BE2C (cell line): ENCODE results near the gene IFT43.

Experiments used
- DNase-seq: peaks from one replicate; pipeline ENCODE4 v3.0.0-alpha.2; 2020
- H3K27me3 ChIP-seq: fragments of 250-450 bp; sonication (Bioruptor Pico); 2 replicates; pipeline ENCODE4 v1.5.1; 2020; ENCODE audit warnings: mild to moderate bottlenecking
- H3K36me3 ChIP-seq: fragments of 250-450 bp; sonication (Bioruptor Pico); 2 replicates; pipeline ENCODE4 v1.5.1; 2020; ENCODE audit warnings: mild to moderate bottlenecking
- H3K4me1 ChIP-seq: fragments of 250-450 bp; sonication (Bioruptor Pico); 2 replicates; pipeline ENCODE4 v1.5.1; 2020
- H3K4me3 ChIP-seq: 2 replicates; pipeline ENCODE4 v1.5.1; 2011; ENCODE audit warnings: low read depth, low read length
- H3K9me3 ChIP-seq: fragments of 250-450 bp; sonication (Bioruptor Pico); 2 replicates; pipeline ENCODE4 v1.5.1; 2020
- TF ChIP-seq, protein P1 (sequence below): IDR thresholded peaks from 2 replicates; pipeline ENCODE4 v1.5.1; 2012; ENCODE audit warnings: mild to moderate bottlenecking, low read depth, low read length

IFT43 gene

DNA sequence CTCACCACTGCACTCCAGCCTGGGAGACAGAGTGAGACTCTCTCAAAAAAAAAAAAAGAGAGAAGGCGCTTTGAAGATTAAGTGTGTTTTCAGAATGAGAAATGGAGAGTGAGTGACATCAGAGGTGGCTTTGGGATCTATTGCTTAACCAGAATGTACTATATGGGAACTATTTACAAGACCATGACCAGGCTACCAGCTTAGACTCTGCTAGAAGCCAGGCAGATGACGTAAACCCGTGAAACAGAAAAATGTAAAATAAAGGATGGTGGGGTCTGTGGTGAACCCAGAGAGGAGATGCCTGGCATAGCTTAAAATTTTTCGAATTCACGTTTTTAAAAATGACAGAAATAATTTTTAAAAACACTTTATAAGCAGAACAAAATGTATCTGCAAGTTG, 82.0 kb downstream of the IFT43 start:
- Histone ChIP-seq H3K36me3 (no peaks in the 10 kb centered on the region), H3K4me3 (no peak overlapping the region), H3K4me1 (no peaks in the 10 kb centered on the region), H3K9me3 (no peaks in the 10 kb centered on the region), H3K27me3 (no peaks in the 10 kb centered on the region)
- TF ChIP-seq, protein P1, sequence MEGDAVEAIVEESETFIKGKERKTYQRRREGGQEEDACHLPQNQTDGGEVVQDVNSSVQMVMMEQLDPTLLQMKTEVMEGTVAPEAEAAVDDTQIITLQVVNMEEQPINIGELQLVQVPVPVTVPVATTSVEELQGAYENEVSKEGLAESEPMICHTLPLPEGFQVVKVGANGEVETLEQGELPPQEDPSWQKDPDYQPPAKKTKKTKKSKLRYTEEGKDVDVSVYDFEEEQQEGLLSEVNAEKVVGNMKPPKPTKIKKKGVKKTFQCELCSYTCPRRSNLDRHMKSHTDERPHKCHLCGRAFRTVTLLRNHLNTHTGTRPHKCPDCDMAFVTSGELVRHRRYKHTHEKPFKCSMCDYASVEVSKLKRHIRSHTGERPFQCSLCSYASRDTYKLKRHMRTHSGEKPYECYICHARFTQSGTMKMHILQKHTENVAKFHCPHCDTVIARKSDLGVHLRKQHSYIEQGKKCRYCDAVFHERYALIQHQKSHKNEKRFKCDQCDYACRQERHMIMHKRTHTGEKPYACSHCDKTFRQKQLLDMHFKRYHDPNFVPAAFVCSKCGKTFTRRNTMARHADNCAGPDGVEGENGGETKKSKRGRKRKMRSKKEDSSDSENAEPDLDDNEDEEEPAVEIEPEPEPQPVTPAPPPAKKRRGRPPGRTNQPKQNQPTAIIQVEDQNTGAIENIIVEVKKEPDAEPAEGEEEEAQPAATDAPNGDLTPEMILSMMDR: no peak
- DNase-seq: no peak

DNA sequence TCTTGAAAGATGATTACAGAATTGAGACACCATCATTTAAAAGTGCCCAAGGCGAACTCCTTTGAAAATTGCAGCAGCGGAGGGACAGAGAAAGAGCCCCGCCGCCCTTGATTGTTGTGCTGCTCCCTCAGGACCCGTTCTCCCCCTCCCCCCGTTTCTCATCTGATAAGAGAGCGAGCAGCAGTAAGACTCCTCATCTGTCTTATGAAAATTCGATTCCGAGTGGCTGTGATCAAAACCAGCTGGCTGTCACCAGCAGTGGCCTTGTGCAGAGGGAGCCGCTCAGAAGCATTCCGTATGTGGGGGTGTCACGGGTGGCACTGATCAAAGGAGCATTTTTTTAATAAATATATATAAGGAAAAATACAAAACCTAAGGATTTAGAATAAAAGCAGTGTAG, 88.2 kb downstream of the IFT43 start:
- DNase-seq: peak; percentile 72
- H3K4me1 ChIP-seq: peaks cover 11% of the 10 kb centered on the region
- TF ChIP-seq, protein P1: no peak
- no peaks in the 10 kb centered on the region for H3K27me3 ChIP-seq
- no peaks in the 10 kb centered on the region for H3K36me3 ChIP-seq
- no peaks in the 10 kb centered on the region for H3K9me3 ChIP-seq
- 0 out of 2 replicates have a peak overlapping the region, but pooled peaks have one; percentile 4 for H3K4me3 ChIP-seq

DNA sequence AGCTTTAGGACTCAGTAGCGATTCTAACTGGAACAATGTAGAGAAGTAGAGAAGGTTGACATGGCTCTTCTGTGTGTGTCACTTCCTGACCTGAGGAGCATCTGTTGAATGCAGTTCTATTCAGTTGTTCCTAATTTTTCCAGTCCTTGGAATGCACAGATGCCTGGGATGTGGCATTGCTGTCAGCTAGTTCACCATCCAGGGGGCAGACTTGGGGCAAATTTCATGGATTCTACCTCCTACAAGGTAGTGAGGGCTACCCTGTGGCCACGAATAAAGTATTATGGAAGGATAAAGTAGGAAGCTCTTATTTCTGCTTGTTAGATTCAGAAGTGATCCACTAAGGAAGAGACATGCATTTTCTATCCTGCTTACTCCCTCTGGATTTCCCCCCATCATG, 91.8 kb downstream of the IFT43 start:
- H3K4me3 ChIP-seq: no peak overlapping the region
- H3K9me3 ChIP-seq: no peaks in the 10 kb centered on the region
- peaks cover 11% of the 10 kb centered on the region for H3K4me1 ChIP-seq
- no peaks in the 10 kb centered on the region for H3K36me3 ChIP-seq
- no peak for DNase-seq
- no peaks in the 10 kb centered on the region for H3K27me3 ChIP-seq
- TF ChIP-seq, protein P1: no peak; the same call in 1 of the 2 replicates

DNA sequence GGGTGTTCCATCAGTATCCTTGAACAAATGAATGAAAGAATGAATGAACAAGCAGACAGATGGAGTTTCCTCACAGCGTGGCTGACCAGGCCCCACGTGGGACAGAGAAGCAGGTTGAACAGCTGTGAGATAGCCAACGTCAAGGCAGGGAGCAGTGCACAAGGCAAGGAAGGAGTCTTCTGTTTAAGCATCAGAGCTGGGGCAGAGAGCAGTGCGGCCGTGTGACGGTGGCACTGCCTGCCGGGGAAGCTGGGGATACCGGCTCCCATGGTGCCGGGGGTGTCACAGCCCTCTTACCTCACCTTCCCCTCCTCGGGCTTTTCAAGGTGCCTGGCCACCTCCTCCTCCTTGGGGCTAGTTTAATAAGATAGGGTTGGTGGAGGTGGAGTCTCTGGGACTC, 92.9 kb downstream of the IFT43 start:
- TF ChIP-seq, protein P1: no peak
- no peak overlapping the region for H3K4me3 ChIP-seq
- H3K27me3 ChIP-seq: no peaks in the 10 kb centered on the region
- no peaks in the 10 kb centered on the region for H3K9me3 ChIP-seq
- peaks cover 7% of the 10 kb centered on the region for H3K4me1 ChIP-seq
- no peaks in the 10 kb centered on the region for H3K36me3 ChIP-seq
- no peak for DNase-seq

DNA sequence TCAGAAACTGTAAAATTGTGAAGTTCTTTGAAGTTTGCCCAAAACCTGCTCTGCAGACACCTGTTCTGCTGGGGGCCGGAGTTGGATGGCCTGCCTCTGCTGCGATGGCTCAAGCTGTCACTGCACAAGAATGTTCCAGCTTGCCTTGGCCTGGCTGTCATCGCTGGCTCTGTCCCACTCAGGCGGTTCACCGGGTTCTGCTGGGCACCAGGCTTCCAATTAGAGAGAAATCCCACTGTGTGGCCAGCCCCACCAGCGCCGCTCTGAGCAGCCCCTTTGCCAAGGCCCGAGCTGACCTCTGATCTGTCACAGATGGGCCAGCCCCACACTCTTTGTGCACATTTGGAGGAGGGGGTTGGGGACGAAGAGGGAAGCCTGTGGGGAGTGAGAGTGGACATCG, 94.5 kb downstream of the IFT43 start:
- DNase-seq: no peak
- TF ChIP-seq, protein P1: no peak
- H3K27me3 ChIP-seq: no peaks in the 10 kb centered on the region
- H3K4me3 ChIP-seq: no peak overlapping the region
- H3K4me1 ChIP-seq: no peaks in the 10 kb centered on the region
- H3K9me3 ChIP-seq: no peaks in the 10 kb centered on the region
- no peaks in the 10 kb centered on the region for H3K36me3 ChIP-seq

DNA sequence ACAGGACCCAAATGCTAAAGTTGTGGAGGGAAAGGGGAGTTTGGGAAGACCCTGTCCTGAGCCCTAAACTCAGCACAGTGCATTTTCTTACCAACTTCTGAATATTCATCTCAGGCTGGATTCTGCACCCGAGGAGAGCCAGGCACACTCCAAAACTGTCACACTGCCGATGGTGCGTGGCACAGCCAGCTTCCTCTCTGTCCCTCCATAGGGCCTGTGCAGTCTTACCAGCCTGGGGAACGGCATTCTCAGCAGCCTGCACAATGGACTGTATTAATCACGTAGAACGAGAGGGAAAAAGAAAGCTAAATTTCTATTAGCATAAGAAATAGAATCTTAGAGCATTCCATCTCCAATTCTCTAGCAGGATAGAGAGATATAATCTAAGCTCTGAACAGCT, 94.9 kb downstream of the IFT43 start:
- DNase-seq: no peak
- Histone ChIP-seq H3K27me3 (no peaks in the 10 kb centered on the region), H3K4me3 (no peak overlapping the region), H3K36me3 (no peaks in the 10 kb centered on the region), H3K4me1 (no peaks in the 10 kb centered on the region), H3K9me3 (no peaks in the 10 kb centered on the region)
- TF ChIP-seq, protein P1: no peak
